ENCODE results near the gene HLA-G. TPM values are rescaled to one million over a fixed set of nuclear protein-coding genes. Genes with fewer than 3 reads are reported as not detected.
A peak's percentile ranks its signal among the peaks of the same experiment; 100 is the strongest.

Gene HLA-G
- total RNA-seq, 1 experiment from 2014 or later, result not detected

- DNase-seq (ENCODE audit: low read depth, low spot score) (no peak), ATAC-seq (no peak)
- CTCF ChIA-PET, result interaction anchor here (0.5 kb wide), 1 partner anchor 683 kb away, joined by 4 read pairs; no protein-coding TSS in a partner anchor
- no peaks in the 10 kb centered on the region for H4K20me1 ChIP-seq (ENCODE audit: insufficient read depth)
- RAD21 ChIA-PET (ENCODE audit: low non-redundant PET in 1 of 2, low total read pairs in 2 of 2, uncharacterized antibody in 2 of 2, unreplicated experiment in 2 of 2), result no interaction called here
- peak overlapping the region; percentile 20; the same call in 1 of the 2 replicates for H3K4me2 ChIP-seq (ENCODE audit: low read length)
- no peak overlapping the region for H3K9ac ChIP-seq (ENCODE audit: low read length)
- no peaks in the 10 kb centered on the region for H3K9me3 ChIP-seq (ENCODE audit: control insufficient read depth in 1 of 2, insufficient read depth in 1 of 2, low read depth in 1 of 2, low read length in 2 of 2)
- H3K27ac ChIP-seq (ENCODE audit: low read depth, low read length), result no peak overlapping the region
- H3K9me2 ChIP-seq (ENCODE audit: insufficient read depth), result no peaks in the 10 kb centered on the region
- BruUV-seq (replicated peaks), result no TSS peak
- peaks cover 0 to 13% of the 10 kb centered on the region in 2 experiments; a peak in 2 of 4 replicates for H3K4me1 ChIP-seq (ENCODE audit: control insufficient read depth in 1 of 2, insufficient read depth in 2 of 2, low read length in 2 of 2)
- no peaks in the 10 kb centered on the region for H3K27me3 ChIP-seq (ENCODE audit: insufficient read depth, low read length)
- no peaks in the 10 kb centered on the region for H3K36me3 ChIP-seq (ENCODE audit: control insufficient read depth in 1 of 2, insufficient read depth in 2 of 2, low read length in 2 of 2)
- H2AFZ ChIP-seq (ENCODE audit: low read depth, low read length, poor library complexity, severe bottlenecking), result no peak overlapping the region
- no peak overlapping the region for H3K4me3 ChIP-seq (replicated peaks in 1 of 2; ENCODE audit: low read depth in 1 of 2, low read length in 2 of 2)
- intact Hi-C loops (cut with micrococcal nuclease), result no loop called here
- H3K79me2 ChIP-seq (ENCODE audit: insufficient read depth, low read length), result no peaks in the 10 kb centered on the region
- POLR2A ChIA-PET, result no interaction called here
- TF ChIP-seq SIN3A (IDR thresholded peaks at IDR 0.05; ENCODE audit: low read depth) (no peak), TCF7L2 (IDR thresholded peaks at IDR 0.05; ENCODE audit: borderline replicate concordance, extremely low read depth, insufficient read depth, insufficient read length) (no peak), CTCF (IDR thresholded peaks at IDR 0.05 in 2 of 3, conservative IDR thresholded peaks at IDR 0.05 in 1 of 3; ENCODE audit: borderline replicate concordance in 1 of 3, insufficient read depth in 1 of 3, low read depth in 2 of 3, low read length in 2 of 3) (no peak), ELF1 (IDR thresholded peaks at IDR 0.05; ENCODE audit: borderline replicate concordance, low read depth) (no peak), MAX (IDR thresholded peaks at IDR 0.05) (peak; percentile 50), POLR2AphosphoS5 (IDR thresholded peaks at IDR 0.05; ENCODE audit: low read depth, low read length) (no peak), ATF3 (IDR thresholded peaks at IDR 0.05) (no peak), SRF (IDR thresholded peaks at IDR 0.05; ENCODE audit: low read depth) (no peak), POLR2A (IDR thresholded peaks at IDR 0.05; ENCODE audit: borderline replicate concordance, extremely low read depth, insufficient read depth, insufficient read length) (no peak), YY1 (IDR thresholded peaks at IDR 0.05; ENCODE audit: extremely low read depth, insufficient replicate concordance, low read depth, low read length) (no peak), EZH2 (IDR thresholded peaks at IDR 0.05) (no peak), CBX3 (IDR thresholded peaks at IDR 0.05; ENCODE audit: low read depth) (no peak), REST (IDR thresholded peaks at IDR 0.05; ENCODE audit: low read depth) (no peak), CEBPB (IDR thresholded peaks at IDR 0.05; ENCODE audit: low read depth) (no peak), FOSL1 (IDR thresholded peaks at IDR 0.05; ENCODE audit: low read depth) (peak; percentile 32; the same call in 1 of the 2 replicates), JUND (IDR thresholded peaks at IDR 0.05) (0 out of 2 replicates have a peak, but pooled peaks have one; percentile 12), ZBTB33 (IDR thresholded peaks at IDR 0.05; ENCODE audit: extremely low read depth, insufficient replicate concordance, low read length) (no peak), EGR1 (IDR thresholded peaks at IDR 0.05; ENCODE audit: low read depth) (no peak), ZFX (IDR thresholded peaks at IDR 0.05) (no peak), SP1 (IDR thresholded peaks at IDR 0.05; ENCODE audit: low read depth) (peak; percentile 29; the same call in 1 of the 2 replicates), RAD21 (IDR thresholded peaks at IDR 0.05; ENCODE audit: low read depth) (no peak), ZNF274 (IDR thresholded peaks at IDR 0.05; ENCODE audit: low read depth, low read length) (no peak)
Measured at GRCh38 chr6:29797135-29797534, 30.5 kb upstream of the HLA-G start.

All from HCT116 (cell line).